Astrocyte of the cerebellum (primary cell): ENCODE measurements around the gene TNPO1.

ENCODE experiments used
- DNase-seq: peaks from one replicate; pipeline ENCODE4 v3.0.0-alpha.2; 2011; ENCODE audit warnings: low read depth
- H3K4me3 ChIP-seq: 2 replicates; pipeline ENCODE4 v1.5.1; 2011; ENCODE audit warnings: mild to moderate bottlenecking, low read depth, low read length, moderate library complexity
- in situ Hi-C: cut with HindIII; loops from 2 replicates; pipeline ENCODE4 v1.10.0; 2017; ENCODE audit warnings: low sequenced_read_pairs
- TF ChIP-seq, protein P1 (sequence below): IDR thresholded peaks from 2 replicates; pipeline ENCODE4 v1.5.1; 2012; ENCODE audit warnings: low read length, low read depth, moderate library complexity, mild to moderate bottlenecking; ENCODE audit errors: missing control alignments

The TNPO1 gene

DNA sequence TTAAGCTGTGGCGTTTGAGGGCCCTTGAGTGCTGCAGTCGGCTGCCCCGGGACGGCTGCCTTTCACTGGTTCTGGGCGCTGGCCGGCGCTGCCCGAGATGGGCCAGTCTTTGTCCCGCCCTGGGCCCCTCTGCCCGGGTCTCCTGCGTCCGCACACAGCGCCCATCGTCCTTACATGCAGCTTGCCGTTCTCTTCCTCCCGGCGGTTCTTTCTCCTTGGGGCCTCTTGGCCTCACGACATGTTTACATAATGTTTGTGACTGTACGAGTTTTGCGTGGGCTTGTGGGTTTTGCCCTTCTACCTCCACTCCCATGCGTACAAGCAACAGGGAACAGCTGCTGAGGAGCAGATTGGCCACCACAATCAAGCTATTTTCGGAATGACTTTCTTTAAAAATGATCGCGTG lies 618 bp downstream of the TNPO1 start:
- peak overlapping the region; percentile 84 for H3K4me3 ChIP-seq
- in situ Hi-C loops, result no loop called here

DNA sequence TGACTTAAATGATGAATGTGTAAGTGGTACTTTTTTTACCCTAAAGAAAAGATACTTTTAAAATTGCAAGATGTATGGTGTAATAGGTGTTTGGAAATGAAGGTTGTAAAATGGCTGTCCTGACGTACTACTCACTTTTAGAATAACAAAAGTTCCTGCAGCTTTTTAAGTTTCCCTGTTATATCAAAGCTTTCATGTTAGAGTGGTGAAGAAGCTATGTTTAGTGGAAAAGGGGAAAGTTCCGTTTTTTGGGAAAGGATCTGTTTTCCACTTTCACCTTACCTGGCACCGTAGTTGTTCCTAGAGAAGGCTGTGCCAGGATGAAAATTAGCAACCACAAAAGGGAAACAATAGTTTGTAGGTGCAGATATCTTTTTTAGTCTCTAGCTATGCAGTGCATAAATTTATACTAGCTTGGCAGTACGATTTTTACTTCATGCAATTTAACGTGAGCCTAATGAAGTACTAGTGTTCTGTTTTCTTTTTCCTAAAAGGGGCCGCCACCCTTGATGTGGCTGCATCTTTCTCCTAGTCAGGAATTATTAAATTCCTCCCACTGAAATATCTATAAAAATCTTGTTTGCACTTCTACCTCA lies 1.3 kb downstream of the TNPO1 start:
- TF ChIP-seq, protein P1, sequence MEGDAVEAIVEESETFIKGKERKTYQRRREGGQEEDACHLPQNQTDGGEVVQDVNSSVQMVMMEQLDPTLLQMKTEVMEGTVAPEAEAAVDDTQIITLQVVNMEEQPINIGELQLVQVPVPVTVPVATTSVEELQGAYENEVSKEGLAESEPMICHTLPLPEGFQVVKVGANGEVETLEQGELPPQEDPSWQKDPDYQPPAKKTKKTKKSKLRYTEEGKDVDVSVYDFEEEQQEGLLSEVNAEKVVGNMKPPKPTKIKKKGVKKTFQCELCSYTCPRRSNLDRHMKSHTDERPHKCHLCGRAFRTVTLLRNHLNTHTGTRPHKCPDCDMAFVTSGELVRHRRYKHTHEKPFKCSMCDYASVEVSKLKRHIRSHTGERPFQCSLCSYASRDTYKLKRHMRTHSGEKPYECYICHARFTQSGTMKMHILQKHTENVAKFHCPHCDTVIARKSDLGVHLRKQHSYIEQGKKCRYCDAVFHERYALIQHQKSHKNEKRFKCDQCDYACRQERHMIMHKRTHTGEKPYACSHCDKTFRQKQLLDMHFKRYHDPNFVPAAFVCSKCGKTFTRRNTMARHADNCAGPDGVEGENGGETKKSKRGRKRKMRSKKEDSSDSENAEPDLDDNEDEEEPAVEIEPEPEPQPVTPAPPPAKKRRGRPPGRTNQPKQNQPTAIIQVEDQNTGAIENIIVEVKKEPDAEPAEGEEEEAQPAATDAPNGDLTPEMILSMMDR, result no peak
- DNase-seq, result no peak
- in situ Hi-C loops, result no loop called here
- H3K4me3 ChIP-seq, result peak overlapping the region; percentile 84

More for the DNA sequence above, 618 bp downstream of the TNPO1 start:
- DNase-seq, result no peak
- TF ChIP-seq, protein P1, result no peak

DNA sequence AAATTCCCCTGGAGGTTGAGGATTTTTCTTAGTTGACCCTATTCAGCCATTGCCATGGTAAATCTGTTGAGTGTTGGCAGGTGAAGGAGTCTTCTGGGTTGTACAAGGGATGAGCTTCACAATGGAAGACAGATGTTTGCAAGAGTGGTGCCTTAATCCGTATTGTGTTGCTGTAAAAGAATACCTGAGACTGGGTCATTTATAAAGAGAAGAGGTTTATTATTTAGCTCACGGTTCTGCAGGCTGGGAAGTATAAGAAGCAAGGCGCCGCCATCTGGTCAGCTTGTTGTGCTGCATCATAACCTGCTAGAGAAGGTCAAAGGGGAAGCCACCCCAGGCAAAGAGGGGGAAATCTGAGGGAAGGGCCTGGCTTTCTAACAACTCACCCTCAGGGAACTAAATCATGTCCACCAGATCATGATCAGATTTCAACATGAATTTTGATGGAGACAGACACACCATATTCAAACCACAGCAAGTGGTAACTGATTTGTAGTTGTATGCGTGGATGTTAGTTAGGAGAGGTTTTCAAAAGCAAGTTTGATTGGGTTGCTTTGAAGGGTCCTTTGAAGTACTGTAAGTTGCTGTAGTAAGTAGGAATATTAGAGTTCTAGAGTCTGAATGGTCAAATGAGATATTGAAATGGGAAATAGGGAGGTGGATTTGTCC lies 2.5 kb downstream of the TNPO1 start:
- no peak for DNase-seq
- H3K4me3 ChIP-seq, result peak overlapping the region; percentile 84
- in situ Hi-C loops, result no loop called here
- TF ChIP-seq, protein P1, result peak; percentile 82

DNA sequence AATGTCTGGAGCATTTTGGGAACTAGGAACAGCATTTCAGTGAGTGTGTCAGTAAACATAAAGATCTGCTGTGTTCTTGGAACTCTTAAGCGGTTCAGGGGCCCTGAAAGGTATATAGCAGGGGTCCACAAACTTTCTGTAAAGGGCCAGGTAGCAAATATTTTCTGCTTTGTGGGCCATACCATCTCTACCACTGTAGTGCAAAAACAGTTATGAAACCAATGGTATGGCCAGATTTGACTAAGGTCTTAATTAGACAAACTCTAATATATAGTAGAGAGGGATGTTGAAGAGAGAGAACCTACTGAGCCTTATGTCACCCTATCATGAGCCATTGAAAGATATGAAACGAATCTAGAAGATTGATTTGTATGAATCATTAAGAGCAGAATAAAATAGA lies 5.3 kb downstream of the TNPO1 start:
- DNase-seq, result no peak
- in situ Hi-C loops, result no loop called here
- H3K4me3 ChIP-seq, result no peak overlapping the region
- TF ChIP-seq, protein P1, result no peak

DNA sequence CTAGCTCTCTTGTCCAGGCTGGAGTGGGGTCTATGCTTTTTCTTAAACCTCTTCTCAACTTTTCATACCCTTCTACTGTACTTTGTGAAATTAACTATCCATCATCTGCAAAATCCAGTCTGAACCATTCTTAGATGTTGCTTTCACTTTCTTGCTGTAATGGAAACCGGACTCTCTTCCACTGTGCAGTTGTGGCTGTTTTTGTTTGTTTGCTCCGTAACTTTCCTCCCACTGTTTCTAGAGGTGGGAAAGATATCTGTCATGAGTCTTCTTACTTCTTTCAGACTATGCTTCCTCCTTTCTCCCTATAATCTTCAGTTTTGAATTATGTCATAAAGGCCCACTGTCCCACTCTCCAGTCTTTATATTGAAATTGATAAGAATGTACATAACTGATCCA lies 6.5 kb downstream of the TNPO1 start:
- DNase-seq, result no peak
- TF ChIP-seq, protein P1, result no peak
- in situ Hi-C loops, result no loop called here
- no peak overlapping the region for H3K4me3 ChIP-seq

DNA sequence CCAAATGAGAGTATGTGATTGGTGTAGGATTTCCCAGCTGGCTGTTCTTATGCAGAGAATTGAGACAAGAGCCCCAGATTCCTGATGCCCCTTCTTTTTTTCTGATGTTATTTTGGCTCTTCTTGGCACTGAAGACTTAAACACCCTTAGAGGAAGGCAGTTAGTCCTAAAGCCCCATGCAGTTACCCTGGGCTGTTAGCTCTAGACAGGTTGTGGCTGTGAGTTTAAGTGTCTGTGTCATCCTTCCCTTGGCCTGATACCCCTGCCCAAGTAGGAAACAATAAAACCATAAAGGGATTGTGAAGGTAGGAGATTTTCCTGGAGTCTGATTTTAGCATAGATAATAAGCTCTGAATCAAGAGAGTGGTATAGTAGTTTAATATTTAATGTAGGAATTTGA lies 13.2 kb downstream of the TNPO1 start:
- TF ChIP-seq, protein P1, result no peak
- no peak for DNase-seq
- in situ Hi-C loops, result no loop called here
- no peak overlapping the region for H3K4me3 ChIP-seq

DNA sequence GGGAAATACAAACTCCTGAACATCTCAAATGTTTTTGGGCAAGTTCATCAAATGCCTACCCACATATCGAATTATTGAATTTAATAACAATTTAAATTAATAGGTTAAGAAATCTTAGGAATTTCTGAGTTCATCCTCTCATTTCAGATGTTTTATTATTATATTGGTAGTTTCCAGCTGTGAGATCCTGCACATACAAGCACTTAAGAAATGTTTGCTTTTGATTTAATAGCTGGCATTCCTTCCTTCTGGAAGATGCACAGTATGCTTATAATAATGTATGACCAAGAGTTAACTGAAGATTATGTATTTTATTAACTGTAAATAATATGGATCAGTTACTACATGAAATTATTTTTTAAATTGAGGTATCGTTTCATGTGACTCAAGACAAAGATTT lies 13.9 kb downstream of the TNPO1 start:
- in situ Hi-C loops, result no loop called here
- DNase-seq, result no peak
- H3K4me3 ChIP-seq, result no peak overlapping the region
- TF ChIP-seq, protein P1, result no peak
